Right atrium auricular region (tissue), 2 donors: Measurements from ENCODE around the gene EDDM13. TPM values are rescaled to one million over a fixed set of nuclear protein-coding genes. Genes with fewer than 3 reads are reported as not detected.
"Not testable (repeated sequence)": the region's sequence is repeated elsewhere in the genome, so short reads cannot be mapped to it uniquely, and the experiment has no call there.

ENCODE experiments used
- DNase-seq: peaks from one replicate; pipeline ENCODE4 v3.0.0-alpha.2; 2019; ENCODE audit warnings: low spot score
- H3K27ac ChIP-seq, 2 donors: fragments of 200-600 bp; sonication (generic); 1 replicate in 1 of 2; 2 replicates in 1 of 2; pipeline ENCODE4 v1.5.1; 2016 to 2019
- H3K27me3 ChIP-seq, 2 donors: fragments of 200-600 bp; sonication (generic); one replicate each; pipeline versions ENCODE4 v1.5.1 to v1.6.0; 2017 to 2019
- H3K36me3 ChIP-seq: fragments of 200-600 bp; sonication (generic); one replicate; pipeline ENCODE4 v1.5.1; 2016
- H3K4me1 ChIP-seq, 2 donors: fragments of 200-600 bp; sonication (generic); one replicate each; pipeline versions ENCODE4 v1.5.1 to v1.6.0; 2017 to 2019
- H3K4me3 ChIP-seq, 2 donors: fragments of 200-600 bp; sonication (generic); 1 replicate in 1 of 2; 2 replicates in 1 of 2; pipeline ENCODE4 v1.5.1; 2017 to 2019; ENCODE audit warnings: mild to moderate bottlenecking in 1 of 2, moderate library complexity in 1 of 2
- H3K9me3 ChIP-seq, 2 donors: fragments of 200-600 bp; sonication (generic); one replicate each; pipeline ENCODE4 v1.5.1; 2019
- total RNA-seq, 2 donors: library from RNA; depleted of rRNA; stranded (reverse); fragments of >200 nt; gene quantifications; one replicate each; pipeline ENCODE4 v1.1.0, GENCODE V29; 2016
- TF ChIP-seq, protein P1 (sequence below), 2 donors: fragments of 200-600 bp; sonication (generic); IDR thresholded peaks; one replicate each; pipeline ENCODE4 v1.5.1; 2019; ENCODE audit warnings: antibody characterized with exemption in 2 of 2

EDDM13 gene, protein sequence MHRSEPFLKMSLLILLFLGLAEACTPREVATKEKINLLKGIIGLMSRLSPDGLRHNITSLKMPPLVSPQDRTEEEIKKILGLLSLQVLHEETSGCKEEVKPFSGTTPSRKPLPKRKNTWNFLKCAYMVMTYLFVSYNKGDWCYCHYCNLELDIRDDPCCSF
- not detected for total RNA-seq

DNA sequence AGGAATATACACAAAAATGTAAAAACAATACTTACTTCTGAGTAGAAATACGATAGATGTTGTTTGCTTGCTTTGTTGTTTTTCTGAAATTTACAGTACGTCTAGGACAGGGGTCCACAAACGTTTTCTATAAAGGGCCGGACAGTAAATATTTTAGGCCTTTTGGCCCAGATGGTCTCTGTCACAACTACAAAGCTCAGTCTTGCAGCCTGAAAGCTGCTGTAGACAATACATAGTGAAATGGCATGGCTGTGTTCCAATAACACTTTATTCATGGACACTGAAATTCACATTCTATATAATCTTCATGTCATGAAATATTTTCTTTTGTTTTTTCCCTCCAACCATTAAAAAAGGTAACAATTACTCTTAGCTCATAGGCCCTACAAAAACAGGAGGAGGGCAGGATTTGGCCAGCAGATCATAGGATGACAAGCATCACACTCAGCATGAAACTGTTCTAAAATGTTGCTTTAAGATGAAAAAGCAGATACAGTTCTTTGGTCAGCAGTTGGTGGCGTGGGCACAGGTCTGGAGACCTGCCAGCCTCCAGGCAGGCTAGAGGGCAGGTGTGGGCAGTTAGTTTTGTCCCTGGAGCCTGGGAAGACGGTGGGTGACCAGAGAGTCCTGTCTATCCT lies at the start of gene EDDM13:
Gene EDDM13 (plus strand): TSS at position 588 of the 638 bp plus-strand sequence. CDS start 87 bp downstream, outside the sequence.
- H3K27me3 ChIP-seq: no peaks in the 10 kb centered on the region
- H3K9me3 ChIP-seq: no peaks in the 10 kb centered on the region
- H3K27ac ChIP-seq: no peak within 1 kb of the TSS
- no peak for DNase-seq
- no peaks in the 10 kb centered on the region for H3K4me1 ChIP-seq
- H3K36me3 ChIP-seq: no peaks in the 10 kb centered on the region
- TF ChIP-seq, protein P1, sequence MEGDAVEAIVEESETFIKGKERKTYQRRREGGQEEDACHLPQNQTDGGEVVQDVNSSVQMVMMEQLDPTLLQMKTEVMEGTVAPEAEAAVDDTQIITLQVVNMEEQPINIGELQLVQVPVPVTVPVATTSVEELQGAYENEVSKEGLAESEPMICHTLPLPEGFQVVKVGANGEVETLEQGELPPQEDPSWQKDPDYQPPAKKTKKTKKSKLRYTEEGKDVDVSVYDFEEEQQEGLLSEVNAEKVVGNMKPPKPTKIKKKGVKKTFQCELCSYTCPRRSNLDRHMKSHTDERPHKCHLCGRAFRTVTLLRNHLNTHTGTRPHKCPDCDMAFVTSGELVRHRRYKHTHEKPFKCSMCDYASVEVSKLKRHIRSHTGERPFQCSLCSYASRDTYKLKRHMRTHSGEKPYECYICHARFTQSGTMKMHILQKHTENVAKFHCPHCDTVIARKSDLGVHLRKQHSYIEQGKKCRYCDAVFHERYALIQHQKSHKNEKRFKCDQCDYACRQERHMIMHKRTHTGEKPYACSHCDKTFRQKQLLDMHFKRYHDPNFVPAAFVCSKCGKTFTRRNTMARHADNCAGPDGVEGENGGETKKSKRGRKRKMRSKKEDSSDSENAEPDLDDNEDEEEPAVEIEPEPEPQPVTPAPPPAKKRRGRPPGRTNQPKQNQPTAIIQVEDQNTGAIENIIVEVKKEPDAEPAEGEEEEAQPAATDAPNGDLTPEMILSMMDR (IDR thresholded peaks at IDR 0.05): no peak
- H3K4me3 ChIP-seq: no peak within 1 kb of the TSS

DNA sequence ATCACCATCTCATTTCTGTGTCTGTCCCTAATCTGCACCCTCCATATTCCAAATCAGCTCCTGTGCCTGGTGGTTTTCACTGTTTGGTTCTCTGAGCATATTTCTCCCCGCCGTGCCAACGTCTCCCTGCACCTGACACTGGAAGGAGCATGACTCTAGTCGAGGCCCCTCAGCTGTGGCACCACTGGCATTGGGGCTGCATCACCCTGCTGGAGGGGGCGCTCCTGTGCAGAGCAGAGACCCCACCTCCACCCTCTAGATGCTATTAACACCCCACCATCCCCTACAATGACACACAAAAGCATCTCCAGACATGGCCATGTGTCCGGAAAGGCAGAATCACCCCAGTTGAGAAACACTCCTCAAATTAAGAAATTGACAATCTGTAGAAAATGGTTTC lies 49.6 kb upstream of the EDDM13 start:
- Histone ChIP-seq H3K36me3 (no peaks in the 10 kb centered on the region), H3K27me3 (no peaks in the 10 kb centered on the region), H3K4me3 (no peak overlapping the region), H3K9me3 (no peaks in the 10 kb centered on the region), H3K27ac (no peak overlapping the region), H3K4me1 (no peaks in the 10 kb centered on the region)
- no peak for DNase-seq
- TF ChIP-seq, protein P1 (IDR thresholded peaks at IDR 0.05): no peak

DNA sequence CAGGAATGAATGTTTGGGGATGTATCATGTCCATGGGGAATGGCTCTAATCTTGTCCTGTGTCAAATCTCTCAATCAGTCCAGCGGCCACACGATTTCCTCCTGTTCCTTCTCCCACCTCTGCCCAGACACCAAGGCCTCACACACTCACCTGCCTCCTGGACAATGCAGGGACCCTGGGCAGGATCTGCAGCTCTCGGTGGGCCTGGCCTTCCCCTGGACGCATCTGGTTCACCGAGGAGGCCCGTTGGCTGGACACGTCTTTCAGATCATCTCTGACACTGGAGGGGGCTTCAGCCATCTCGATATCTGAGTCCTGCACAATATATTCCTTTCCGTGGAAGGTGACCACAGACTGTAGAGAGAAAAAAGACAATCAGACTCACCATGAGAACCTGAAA lies 49.1 kb upstream of the EDDM13 start:
- Histone ChIP-seq H3K9me3 (no peaks in the 10 kb centered on the region), H3K4me1 (no peaks in the 10 kb centered on the region), H3K4me3 (no peak overlapping the region), H3K36me3 (no peaks in the 10 kb centered on the region), H3K27me3 (no peaks in the 10 kb centered on the region), H3K27ac (no peak overlapping the region)
- TF ChIP-seq, protein P1 (IDR thresholded peaks at IDR 0.05): no peak
- no peak for DNase-seq

DNA sequence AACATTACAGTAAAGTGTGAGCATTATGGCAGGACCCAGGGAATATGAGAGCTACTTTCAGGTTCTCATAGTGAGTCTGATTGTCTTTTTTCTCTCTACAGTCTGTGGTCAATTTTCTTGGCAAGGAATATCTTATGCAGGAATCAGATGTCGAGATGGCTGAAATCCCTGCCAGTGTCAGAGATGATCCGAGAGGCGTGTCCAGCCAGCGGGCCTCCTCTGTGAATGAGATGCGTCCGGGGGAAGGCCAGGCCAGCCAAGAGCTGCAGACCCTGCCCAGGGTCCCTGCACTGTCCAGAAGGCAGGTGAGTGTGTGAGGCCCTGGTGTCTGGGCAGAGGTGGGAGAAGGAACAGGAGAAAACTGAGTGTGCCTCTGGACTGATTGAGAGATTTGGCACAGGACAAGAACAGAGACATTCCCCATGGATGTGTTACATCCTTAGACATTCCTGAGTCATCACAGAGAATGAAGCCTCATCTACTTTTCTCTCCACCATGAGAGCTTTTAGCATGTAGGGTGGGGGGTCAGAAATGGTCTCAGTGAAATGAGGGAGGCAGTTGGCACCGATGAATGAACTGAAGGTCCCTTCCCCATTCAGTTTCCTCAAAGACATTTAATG lies 27.3 kb upstream of the EDDM13 start:
- H3K4me1 ChIP-seq: no peaks in the 10 kb centered on the region
- TF ChIP-seq, protein P1 (IDR thresholded peaks at IDR 0.05): no peak
- H3K9me3 ChIP-seq: no peaks in the 10 kb centered on the region
- no peak overlapping the region for H3K27ac ChIP-seq
- DNase-seq: no peak
- no peaks in the 10 kb centered on the region for H3K27me3 ChIP-seq
- H3K4me3 ChIP-seq: no peak overlapping the region
- no peaks in the 10 kb centered on the region for H3K36me3 ChIP-seq

DNA sequence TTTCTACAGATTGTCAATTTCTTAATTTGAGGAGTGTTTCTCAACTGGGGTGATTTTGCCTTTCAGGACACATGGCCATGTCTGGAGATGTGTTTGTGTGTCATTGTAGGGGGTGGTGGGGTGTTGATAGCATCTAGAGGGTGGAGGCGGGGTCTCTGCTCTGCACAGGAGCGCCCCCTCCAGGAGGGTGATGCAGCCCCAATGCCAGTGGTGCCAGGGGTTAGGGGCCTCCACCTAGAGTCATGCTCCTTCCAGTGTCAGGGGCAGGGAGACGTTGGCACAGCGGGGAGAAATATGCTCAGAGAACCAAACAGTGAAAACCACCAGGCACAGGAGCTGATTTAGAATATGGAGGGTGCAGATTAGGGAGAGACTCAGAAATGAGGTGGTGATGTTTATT lies 26.8 kb upstream of the EDDM13 start:
- H3K27me3 ChIP-seq, H3K36me3 ChIP-seq, H3K9me3 ChIP-seq, DNase-seq, H3K4me3 ChIP-seq, H3K4me1 ChIP-seq, H3K27ac ChIP-seq: not testable (repeated sequence)

DNA sequence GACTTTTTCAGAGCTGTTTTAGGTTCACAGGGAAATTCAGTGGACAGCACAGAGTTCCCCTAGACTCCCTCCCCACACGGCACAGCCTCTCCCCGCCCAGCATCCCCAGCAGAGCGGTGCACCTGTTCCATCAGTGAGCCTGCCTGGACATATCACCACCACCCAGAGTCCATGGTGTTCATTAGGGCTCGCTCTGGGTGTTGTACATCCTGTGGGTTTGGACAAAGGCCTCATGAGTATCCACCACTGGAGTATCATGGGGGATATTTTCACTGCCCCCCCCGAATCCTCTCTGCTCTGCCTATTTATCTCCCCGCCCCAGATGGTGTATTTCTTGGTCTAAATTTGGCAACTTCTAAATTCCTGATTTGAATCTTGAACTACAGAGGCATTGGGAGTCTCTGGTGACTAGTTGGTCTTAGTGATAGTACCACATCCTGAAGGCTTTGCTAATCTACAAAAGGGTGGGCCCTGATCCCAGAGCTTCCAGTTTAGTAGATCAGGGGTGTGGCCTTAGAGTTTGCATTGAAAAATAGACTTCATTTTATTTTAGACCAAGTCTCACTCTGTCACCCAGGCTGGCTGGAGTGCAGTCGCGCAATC lies 23.7 kb upstream of the EDDM13 start:
- not testable (repeated sequence) for H3K27me3 ChIP-seq, H3K9me3 ChIP-seq, DNase-seq, H3K27ac ChIP-seq, H3K4me3 ChIP-seq, H3K36me3 ChIP-seq, H3K4me1 ChIP-seq
